HL-60 (cell line): ENCODE results near the gene CACNA1C.

ENCODE experiments used
- CTCF ChIP-seq: IDR thresholded peaks from one replicate; pipeline ENCODE4 v1.5.1; 2011; ENCODE audit warnings: low read length, control low read depth, inconsistent platforms; ENCODE audit not compliant: insufficient read depth
- POLR2AphosphoS5 ChIP-seq: IDR thresholded peaks from 2 replicates; pipeline ENCODE4 v1.6.1; 2012; ENCODE audit warnings: low read depth
- REST ChIP-seq: IDR thresholded peaks from 2 replicates; pipeline ENCODE4 v1.6.1; 2012; ENCODE audit warnings: low read depth; ENCODE audit not compliant: insufficient replicate concordance
- SPI1 ChIP-seq: IDR thresholded peaks from 2 replicates; pipeline ENCODE4 v1.6.1; 2012; ENCODE audit warnings: low read depth, mild to moderate bottlenecking, borderline replicate concordance

- no peak for TF ChIP-seq CTCF
- TF ChIP-seq SPI1 = no peak
- no peak for TF ChIP-seq REST
- no peak for TF ChIP-seq POLR2AphosphoS5
These were observed 423.2 kb downstream of the CACNA1C start for GRCh38 chr12:2475984-2476383.
